H1 (cell line): ENCODE measurements around the gene MLEC. TPM values are rescaled to one million over a fixed set of nuclear protein-coding genes. Genes with fewer than 3 reads are reported as not detected.

Source experiments
- CTCF ChIA-PET: fragments of 300-600 bp; sonication (Branson Sonifier 250); formaldehyde crosslinking; loops from one replicate; lab custom pipeline; 2021; ENCODE audit not compliant: partially characterized antibody; lab: Charles Lee
- POLR2A ChIA-PET: fragments of 300-600 bp; sonication (Branson Sonifier 250); formaldehyde crosslinking; loops from one replicate; lab custom pipeline; 2021; ENCODE audit warnings: inconsistent platforms; ENCODE audit not compliant: partially characterized antibody; lab: Charles Lee
- DNase-seq, 2 experiments: peaks; one replicate each; pipeline versions ENCODE4 v3.0.0 to v3.0.0-alpha.2; 2010 to 2022; ENCODE audit warnings: low spot score in 2 of 2, low read depth in 1 of 2, mixed read lengths in 1 of 2
- FAIRE-seq: peaks from 2 replicates; lab custom pipeline; 2011; peaks lifted over from hg19 to GRCh38; lab: Jason Lieb, UNC
- H2AFZ ChIP-seq: 2 replicates; pipeline ENCODE4 v1.8.1; 2012; ENCODE audit warnings: low read length, inconsistent platforms
- H2AK5ac ChIP-seq: 2 replicates; pipeline ENCODE4 v1.6.1; 2013; ENCODE audit warnings: low read depth, low read length
- H2BK120ac ChIP-seq: replicated peaks from 2 replicates; pipeline ENCODE3; 2013; ENCODE audit warnings: low read depth, low read length, inconsistent platforms
- H2BK12ac ChIP-seq: 2 replicates; pipeline ENCODE4 v1.6.1; 2013; ENCODE audit warnings: low read depth, low read length
- H2BK15ac ChIP-seq: 2 replicates; pipeline ENCODE4 v1.6.1; 2013; ENCODE audit warnings: low read length
- H2BK20ac ChIP-seq: 2 replicates; pipeline ENCODE4 v1.6.1; 2013; ENCODE audit warnings: low read length
- H2BK5ac ChIP-seq: 2 replicates; pipeline ENCODE4 v1.6.1; 2013; ENCODE audit warnings: low read depth, low read length
- H3K14ac ChIP-seq: 2 replicates; pipeline ENCODE4 v1.6.1; 2013; ENCODE audit warnings: inconsistent platforms; ENCODE audit not compliant: insufficient read length
- H3K18ac ChIP-seq: 2 replicates; pipeline ENCODE4 v1.6.1; 2013; ENCODE audit warnings: low read length; ENCODE audit errors: extremely low read depth
- H3K23ac ChIP-seq: 2 replicates; pipeline ENCODE4 v1.6.1; 2013; ENCODE audit warnings: inconsistent platforms; ENCODE audit not compliant: insufficient read length
- H3K23me2 ChIP-seq: 2 replicates; pipeline ENCODE4 v1.6.1; 2013; ENCODE audit warnings: low read depth, low read length
- H3K27ac ChIP-seq: 2 replicates; pipeline ENCODE4 v1.6.1; 2011; ENCODE audit warnings: low read depth, low read length, inconsistent platforms
- H3K27me3 ChIP-seq, 4 experiments: replicated peaks in 1 of 4; 1 replicate in 1 of 4; 2 replicates in 3 of 4; pipeline versions ENCODE4 v1.6.1 to v1.8.1; 2011 to 2013; ENCODE audit warnings: low read length in 3 of 4, mild to moderate bottlenecking in 3 of 4, inconsistent platforms in 2 of 4, mixed read lengths in 2 of 4, moderate library complexity in 1 of 4; ENCODE audit not compliant: control insufficient read depth in 3 of 4, insufficient read depth in 3 of 4; ENCODE audit errors: extremely low read depth in 1 of 4
- H3K36me3 ChIP-seq, 4 experiments: 2 replicates each; pipeline versions ENCODE4 v1.6.1 to v1.8.1; 2011 to 2013; ENCODE audit warnings: mild to moderate bottlenecking in 4 of 4, low read length in 3 of 4, moderate library complexity in 2 of 4, control low read depth in 1 of 4, inconsistent platforms in 1 of 4; ENCODE audit not compliant: insufficient read depth in 4 of 4, control insufficient read depth in 2 of 4
- H3K4ac ChIP-seq: replicated peaks from 2 replicates; pipeline ENCODE3; 2013; ENCODE audit warnings: low read length, low read depth, mixed read lengths, inconsistent platforms; ENCODE audit not compliant: insufficient read length
- H3K4me1 ChIP-seq, 4 experiments: replicated peaks in 1 of 4; 1 replicate in 1 of 4; 2 replicates in 3 of 4; pipeline versions ENCODE4 v1.6.1 to v1.8.1; 2011 to 2013; ENCODE audit warnings: low read length in 3 of 4, inconsistent platforms in 2 of 4, mixed read lengths in 1 of 4; ENCODE audit not compliant: insufficient read depth in 4 of 4, control insufficient read depth in 3 of 4
- H3K4me2 ChIP-seq, 2 experiments: 2 replicates each; pipeline versions ENCODE4 v1.6.1 to v1.8.1; 2011 to 2013; ENCODE audit warnings: low read depth in 2 of 2, low read length in 2 of 2, control low read depth in 1 of 2, inconsistent platforms in 1 of 2, mild to moderate bottlenecking in 1 of 2; ENCODE audit not compliant: insufficient read depth in 1 of 2
- H3K4me3 ChIP-seq, 4 experiments: fragments of 200-600, 300-600 bp in 1 of 4; sonication (generic), shearing (Covaris generic), sonication (Bioruptor Twin) in 1 of 4; 2 replicates each; pipeline versions ENCODE4 v1.5.1 to v1.8.1; 2011 to 2016; ENCODE audit warnings: low read length in 4 of 4, low read depth in 3 of 4, control low read depth in 2 of 4, inconsistent platforms in 2 of 4, mild to moderate bottlenecking in 2 of 4, mixed read lengths in 1 of 4, moderate library complexity in 1 of 4; ENCODE audit not compliant: insufficient read depth in 2 of 4; ENCODE audit errors: extremely low read depth in 1 of 4
- H3K56ac ChIP-seq: replicated peaks from 2 replicates; pipeline ENCODE3; 2013; ENCODE audit warnings: low read depth, mild to moderate bottlenecking, mixed read lengths, low read length, inconsistent platforms; ENCODE audit not compliant: insufficient read length
- H3K79me1 ChIP-seq: 2 replicates; pipeline ENCODE4 v1.6.1; 2013; ENCODE audit warnings: low read depth, low read length, control low read depth
- H3K79me2 ChIP-seq, 2 experiments: 2 replicates each; pipeline versions ENCODE4 v1.6.1 to v1.8.1; 2012 to 2013; ENCODE audit warnings: low read length in 2 of 2, mild to moderate bottlenecking in 2 of 2, inconsistent platforms in 1 of 2; ENCODE audit not compliant: insufficient read depth in 2 of 2, control insufficient read depth in 1 of 2
- H3K9ac ChIP-seq, 4 experiments: replicated peaks in 1 of 4; 1 replicate in 1 of 4; 2 replicates in 3 of 4; pipeline versions ENCODE4 v1.6.1 to v1.8.1; 2011 to 2013; ENCODE audit warnings: low read depth in 3 of 4, low read length in 3 of 4, control low read depth in 2 of 4, mild to moderate bottlenecking in 2 of 4, moderate library complexity in 2 of 4, inconsistent platforms in 1 of 4; ENCODE audit errors: extremely low read depth in 1 of 4
- H3K9me3 ChIP-seq, 2 experiments: 2 replicates each; pipeline versions ENCODE4 v1.6.1 to v1.8.1; 2012 to 2013; ENCODE audit warnings: mild to moderate bottlenecking in 2 of 2, moderate library complexity in 2 of 2, control low read depth in 1 of 2, inconsistent platforms in 1 of 2, low read depth in 1 of 2, low read length in 1 of 2, mixed read lengths in 1 of 2; ENCODE audit not compliant: insufficient read depth in 2 of 2
- H4K20me1 ChIP-seq, 2 experiments: replicated peaks in 1 of 2; 2 replicates each; pipeline versions ENCODE3 to v1.8.1; 2011 to 2013; ENCODE audit warnings: inconsistent platforms in 2 of 2, low read length in 2 of 2, mild to moderate bottlenecking in 1 of 2; ENCODE audit not compliant: insufficient read depth in 2 of 2, control insufficient read depth in 1 of 2
- H4K5ac ChIP-seq: 2 replicates; pipeline ENCODE4 v1.6.1; 2013; ENCODE audit warnings: low read length, low read depth, mixed read lengths, inconsistent platforms; ENCODE audit not compliant: insufficient read length
- H4K8ac ChIP-seq: 2 replicates; pipeline ENCODE4 v1.8.0; 2013; ENCODE audit warnings: mild to moderate bottlenecking, moderate library complexity, low read length, inconsistent platforms; ENCODE audit not compliant: insufficient read depth; ENCODE audit errors: extremely low read depth
- H4K91ac ChIP-seq: replicated peaks from 2 replicates; pipeline ENCODE3; 2013; ENCODE audit warnings: low read length, mixed read lengths, inconsistent platforms; ENCODE audit not compliant: insufficient read length
- CBX8 ChIP-seq: fragments of 300-800, 300-1000 bp; sonication (generic); IDR thresholded peaks from 2 replicates; pipeline ENCODE4 v1.7.1; 2016; ENCODE audit warnings: low read depth, low read length, borderline replicate concordance
- CREB1 ChIP-seq: IDR thresholded peaks from 2 replicates; pipeline ENCODE4 v1.6.1; 2012; ENCODE audit warnings: inconsistent platforms
- JUN ChIP-seq: IDR thresholded peaks from 2 replicates; pipeline ENCODE4 v1.6.1; 2011; ENCODE audit warnings: low read depth, mild to moderate bottlenecking, improper control_type of control experiment, low read length
- MAFK ChIP-seq: IDR thresholded peaks from 2 replicates; pipeline ENCODE4 v1.6.1; 2012; ENCODE audit warnings: low read depth, mild to moderate bottlenecking, improper control_type of control experiment, low read length
- RAD21 ChIP-seq, 2 experiments: IDR thresholded peaks in 1 of 2; conservative IDR thresholded peaks in 1 of 2; 2 replicates each; pipeline ENCODE4 v1.6.1; 2011; ENCODE audit warnings: low read depth in 2 of 2, low read length in 2 of 2, improper control_type of control experiment in 1 of 2, inconsistent platforms in 1 of 2, mild to moderate bottlenecking in 1 of 2, moderate library complexity in 1 of 2
- RFX5 ChIP-seq: IDR thresholded peaks from 2 replicates; pipeline ENCODE4 v1.6.1; 2011; ENCODE audit warnings: low read depth, low read length, improper control_type of control experiment, borderline replicate concordance
- YY1 ChIP-seq: IDR thresholded peaks from 2 replicates; pipeline ENCODE4 v1.6.1; 2011; ENCODE audit warnings: low read depth, mild to moderate bottlenecking, low read length
- WGBS, 2 experiments: shearing (Covaris generic) in 1 of 2; methylation state at CpG; one replicate each; pipeline versions ENCODE4 v1.1.6 to v1.1.7; 2013 to 2015; ENCODE audit warnings: low lambda C conversion rate in 2 of 2, mixed read lengths in 2 of 2, inconsistent platforms in 1 of 2, low coverage in 1 of 2, missing lambda C conversion rate in 1 of 2; ENCODE audit not compliant: insufficient replicate concordance in 2 of 2, insufficient coverage in 1 of 2, insufficient read length in 1 of 2; ENCODE audit errors: extremely low coverage in 1 of 2, missing lambda C conversion rate in 1 of 2; 5-methylcytosine and 5-hydroxymethylcytosine counted together
- polyA plus RNA-seq, 7 experiments: library from polyadenylated mRNA; depleted of rRNA in 3 of 7; stranded (reverse) in 5 of 7; unstranded in 2 of 7; fragments of >200 nt in 5 of 7; fragments of 200-250 nt in 2 of 7; gene quantifications; 1 replicate in 5 of 7; 2 replicates in 1 of 7; 4 replicates in 1 of 7; pipeline versions ENCODE4 v1.2.1 to v1.2.3, GENCODE V29; 2011 to 2013; ENCODE audit warnings: missing spikeins in 2 of 7, mixed read lengths in 2 of 7
- total RNA-seq: library from RNA; stranded (reverse); fragmentation: NEBNext Ultra II Directional; extraction: Animal tissue kit (Norgen Biotek cat#: 25700); gene quantifications from 2 replicates; pipeline ENCODE4 v1.2.1, GENCODE V29; 2021
- TF ChIP-seq, protein P1 (sequence below): IDR thresholded peaks from 2 replicates; pipeline ENCODE4 v1.6.1; 2012; ENCODE audit warnings: inconsistent platforms

The MLEC gene
- total and polyA plus RNA-seq, 2 of the 8 experiments (the other 6 are each of a cell fraction or from before 2014, with no cell fraction given): 37.1 to 260 TPM

GRCh38 chr12:120684523-120684932 lies 2.4 kb upstream of the MLEC start:
- no peak overlapping the region for H3K27ac ChIP-seq

More at GRCh38 chr12:120684523-120684932, 2.4 kb upstream of the MLEC start:
- Histone ChIP-seq H3K56ac (no peak overlapping the region), H3K23ac (no peak overlapping the region), H3K9me3 (no peaks in the 10 kb centered on the region), H2BK5ac (no peak overlapping the region; the same call in 1 of the 2 replicates), H3K27me3 (no peaks in the 10 kb centered on the region), H2BK12ac (no peak overlapping the region), H3K14ac (no peak overlapping the region), H3K4ac (no peak overlapping the region), H3K23me2 (peaks cover 16% of the 10 kb centered on the region), H3K9ac (no peak overlapping the region), H4K8ac (no peak overlapping the region), H3K36me3 (no peaks in the 10 kb centered on the region), H3K18ac (no peak overlapping the region), H4K91ac (no peak overlapping the region), H2BK20ac (no peak overlapping the region), H3K4me3 (no peak overlapping the region), H3K4me2 (no peak overlapping the region), H2BK120ac (no peak overlapping the region), H2AK5ac (no peak overlapping the region; the same call in 1 of the 2 replicates), H4K5ac (no peak overlapping the region), H3K4me1 (peaks cover 0 to 17% (median 4%) of the 10 kb centered on the region in 4 experiments; a peak in 5 of 7 replicates), H3K79me1 (peaks cover 4% of the 10 kb centered on the region; the same call in 1 of the 2 replicates), H2AFZ (no peak overlapping the region; the same call in 1 of the 2 replicates), H2BK15ac (no peak overlapping the region), H4K20me1 (peaks cover 10 to 11% of the 10 kb centered on the region in 2 experiments), H3K79me2 (peaks cover 21 to 25% of the 10 kb centered on the region in 2 experiments)
- CTCF ChIA-PET: interaction anchor here (0.8 to 2.6 kb wide), 3 partner anchors 15 to 227 kb away, joined by 4 to 12 read pairs (median 5); no protein-coding TSS in a partner anchor
- TF ChIP-seq CBX8: no peak
- no peak for TF ChIP-seq RFX5
- TF ChIP-seq, protein P1, sequence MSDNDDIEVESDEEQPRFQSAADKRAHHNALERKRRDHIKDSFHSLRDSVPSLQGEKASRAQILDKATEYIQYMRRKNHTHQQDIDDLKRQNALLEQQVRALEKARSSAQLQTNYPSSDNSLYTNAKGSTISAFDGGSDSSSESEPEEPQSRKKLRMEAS: no peak
- TF ChIP-seq YY1: no peak
- TF ChIP-seq JUN: no peak
- no peak for TF ChIP-seq CREB1
- TF ChIP-seq RAD21 (IDR thresholded peaks at IDR 0.05 in 1 of 2, conservative IDR thresholded peaks at IDR 0.05 in 1 of 2; ENCODE audit: low read depth in 2 of 2, low read length in 2 of 2): no peak
- no peak for TF ChIP-seq MAFK
- 89% methylated on average over 8 of the region's 8 CpGs; no CpG with 5 or more reads in 1 of the 2 experiments for WGBS, 2 experiments
- POLR2A ChIA-PET: interaction anchor here (1.5 kb wide), 1 partner anchor 14 kb away, joined by 3 read pairs; no protein-coding TSS in a partner anchor
- DNase-seq: no peak
- no peak for FAIRE-seq
